Iris pigment epithelial cell (primary cell): ENCODE results near the gene GSTO2.
"Not testable (repeated sequence)": the region's sequence is repeated elsewhere in the genome, so short reads cannot be mapped to it uniquely, and the experiment has no call there.

ENCODE experiments used
- DNase-seq: peaks from one replicate; pipeline ENCODE4 v3.0.0-alpha.2; 2011; ENCODE audit warnings: low read depth

The GSTO2 gene

DNA sequence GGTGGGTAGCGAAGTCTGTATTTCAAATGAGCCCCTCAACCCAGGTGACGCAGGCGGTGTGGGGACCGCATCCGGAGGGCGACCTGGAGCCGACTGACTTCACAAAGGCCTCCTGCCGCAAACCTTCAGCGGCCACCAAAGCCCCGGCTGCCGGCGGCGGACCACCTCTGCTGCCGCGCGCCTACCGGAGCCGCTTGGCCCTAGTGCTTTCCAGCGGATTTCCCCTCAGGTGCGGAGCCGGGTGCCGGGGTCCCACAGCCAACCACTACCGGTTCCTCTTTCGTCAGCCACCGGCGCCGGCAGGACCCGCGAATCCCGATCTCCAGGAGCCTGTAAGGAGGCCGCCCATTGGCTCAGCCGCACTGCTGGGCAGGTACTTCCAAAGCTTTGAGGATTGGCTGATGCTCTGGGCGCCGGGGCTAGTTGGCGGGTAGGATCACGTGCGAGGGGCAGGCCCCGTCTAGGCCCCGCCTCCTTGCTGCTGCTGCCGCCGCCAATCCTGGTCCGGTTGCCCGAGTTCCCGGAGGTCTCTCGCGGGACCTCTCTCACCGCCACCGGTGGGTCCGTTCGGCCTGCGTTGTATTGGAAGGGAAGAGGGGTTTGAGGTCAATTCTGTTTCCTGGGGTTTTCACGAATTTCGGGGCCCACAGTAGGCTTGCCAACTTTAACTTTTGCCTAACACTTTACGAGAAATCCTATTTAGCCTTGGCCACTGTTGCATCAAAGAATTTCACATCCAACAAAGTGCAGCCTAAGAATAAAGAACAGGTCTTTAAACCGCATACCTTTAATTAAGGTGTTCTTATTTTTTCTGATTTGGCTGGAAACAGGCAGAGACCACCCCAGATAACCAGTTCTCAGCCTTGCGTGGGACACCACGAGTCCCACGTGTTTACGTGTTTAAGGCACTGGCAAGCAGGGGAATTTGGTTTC is at the start of gene GSTO2:
GSTO2 (plus strand) TSS at position 472 of the 933 bp plus-strand sequence. CDS start 5,732 bp downstream, outside the sequence.
- DNase-seq = peak; percentile 99

DNA sequence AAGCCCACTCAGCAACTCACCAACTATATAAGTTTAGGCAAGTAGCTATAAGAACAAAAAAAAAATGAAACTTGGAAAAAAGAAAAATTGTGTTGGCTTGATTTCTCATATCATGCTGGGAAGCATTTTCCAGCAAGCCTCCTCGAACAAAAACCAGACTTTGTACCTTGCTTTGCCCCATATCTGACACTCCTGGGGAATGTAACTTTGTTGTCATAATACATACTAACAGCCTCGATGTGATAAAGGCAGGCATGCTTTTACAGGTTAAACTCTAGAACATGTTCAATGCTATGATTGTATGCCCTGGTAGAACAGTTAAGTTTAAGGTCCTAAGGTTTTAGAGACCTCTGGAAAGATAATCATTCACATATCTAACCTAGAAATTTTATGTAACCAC is 48.5 kb upstream of the GSTO2 start:
- DNase-seq = no peak

DNA sequence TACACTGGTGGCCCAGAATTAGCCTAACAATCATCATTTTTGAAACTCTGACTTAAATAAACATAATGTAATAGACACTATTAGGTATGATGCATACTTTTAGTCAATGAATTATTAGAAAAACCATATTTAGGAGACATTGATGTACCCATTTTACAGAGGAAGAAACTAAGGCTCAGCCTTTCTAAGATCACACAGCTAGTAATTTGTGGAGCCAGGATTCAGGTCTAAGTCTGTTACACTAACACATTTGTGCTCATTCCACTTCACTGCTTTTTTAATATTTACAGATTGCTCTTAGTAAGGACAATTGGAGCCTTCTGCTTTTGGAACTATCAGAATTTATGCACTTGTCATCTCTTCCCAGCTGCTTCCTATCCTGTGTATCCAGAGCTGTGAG is 45.7 kb upstream of the GSTO2 start:
- no peak for DNase-seq

DNA sequence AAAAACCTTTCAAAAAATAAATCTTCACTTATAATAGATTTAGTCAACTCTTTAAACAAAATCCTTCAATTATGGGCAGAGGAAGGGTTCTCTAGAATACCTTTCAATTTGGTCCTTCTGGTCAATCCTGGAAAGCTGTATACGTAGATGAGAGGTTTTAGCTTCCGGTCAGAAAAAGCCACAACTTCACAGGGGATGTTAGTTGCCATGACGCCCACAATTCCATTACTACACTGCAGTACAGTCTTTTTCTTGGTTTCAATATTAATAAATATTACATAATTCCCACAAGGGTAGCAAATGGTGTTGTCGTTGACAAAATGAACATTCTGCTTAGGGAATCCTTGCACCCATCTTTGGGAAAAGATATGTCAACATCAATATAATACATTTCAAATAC is 38.5 kb upstream of the GSTO2 start:
- no peak for DNase-seq

DNA sequence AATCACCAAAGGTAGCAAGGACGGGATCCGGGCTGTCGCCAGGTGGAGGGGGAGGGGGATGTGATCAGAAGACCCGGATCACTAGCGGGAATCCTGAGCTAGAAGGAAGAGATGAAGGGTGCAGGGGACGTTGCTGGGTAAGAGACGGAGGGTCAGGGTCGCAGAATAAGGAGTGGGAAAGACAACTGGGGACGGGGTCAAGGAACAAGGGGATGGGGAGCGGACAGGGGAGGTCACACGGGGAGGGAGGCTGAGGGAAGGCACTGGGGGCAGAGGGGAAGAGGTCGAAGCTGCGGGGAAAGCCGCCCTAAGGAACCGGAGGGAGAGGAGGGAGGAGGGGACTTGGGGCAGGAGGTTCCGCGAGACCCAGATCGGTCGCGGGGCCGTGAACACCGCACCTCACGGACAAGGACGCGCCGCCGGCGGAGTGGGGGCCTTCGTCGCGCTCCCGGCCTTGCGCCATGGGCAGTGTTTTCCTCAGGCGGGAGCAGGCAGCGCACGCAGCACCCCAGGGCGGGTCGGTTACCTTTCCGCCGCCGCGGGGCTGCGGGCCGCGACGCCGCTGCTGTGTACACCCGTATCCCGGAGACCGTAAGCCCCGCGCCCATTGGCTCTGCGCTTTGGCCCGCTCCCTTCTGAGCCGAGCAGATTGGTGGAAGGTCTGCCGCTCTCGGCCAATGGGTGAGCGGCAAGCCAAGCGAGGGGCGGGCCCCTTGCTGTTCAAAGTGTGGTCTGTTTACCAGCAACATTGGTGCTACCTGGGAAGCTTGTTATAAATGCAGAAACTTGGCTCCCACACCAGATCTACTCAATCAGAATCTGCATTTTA is 37.0 kb upstream of the GSTO2 start, which contains the start of gene CFAP43:
CFAP43 (minus strand) TSS at position 581 of the 829 bp plus-strand sequence; CDS start at position 463, 118 bp downstream.
- DNase-seq = peak; percentile 95

DNA sequence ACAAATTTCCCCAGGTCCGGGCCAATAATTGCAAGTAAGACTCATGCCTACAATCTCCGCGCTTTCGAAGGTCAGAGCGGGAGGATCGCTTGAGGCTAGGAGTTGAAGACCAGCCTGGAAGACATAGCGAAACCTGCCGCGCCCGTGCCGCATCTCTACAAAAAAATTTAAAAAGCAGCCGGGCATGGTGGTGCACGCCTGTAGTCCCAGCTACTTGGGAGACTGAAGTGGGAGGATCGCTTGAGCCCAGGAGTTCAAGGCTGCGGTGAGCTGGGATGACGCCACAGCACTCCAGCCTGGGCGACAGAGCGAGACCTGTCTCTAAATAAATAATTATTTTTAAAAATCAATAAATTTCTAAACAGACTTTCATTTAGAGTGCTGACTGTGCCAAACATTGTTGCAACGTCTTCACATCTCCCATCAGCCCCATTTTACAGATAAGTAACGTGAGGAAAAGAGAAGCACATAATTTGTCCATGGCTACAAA is 36.3 kb upstream of the GSTO2 start:
- DNase-seq = no peak

DNA sequence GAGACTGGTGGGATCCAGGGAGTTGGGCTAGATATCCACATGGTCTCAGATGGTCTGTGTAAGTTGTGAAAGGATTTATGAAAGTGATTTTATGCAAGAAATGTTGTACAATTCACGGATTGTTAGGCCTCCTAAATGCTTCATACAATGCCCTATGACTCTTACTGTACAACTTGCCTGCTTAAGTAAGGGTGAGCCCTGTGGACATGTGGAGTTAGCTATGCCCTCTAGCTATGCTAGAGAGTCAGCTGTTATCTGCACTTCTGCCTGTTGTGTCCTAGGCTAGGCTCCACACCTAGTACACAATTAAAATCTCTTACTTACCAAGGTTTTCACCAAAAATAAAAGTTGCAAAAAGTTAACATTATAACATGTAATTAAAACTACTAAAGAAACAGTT is 35.2 kb upstream of the GSTO2 start:
- no peak for DNase-seq

DNA sequence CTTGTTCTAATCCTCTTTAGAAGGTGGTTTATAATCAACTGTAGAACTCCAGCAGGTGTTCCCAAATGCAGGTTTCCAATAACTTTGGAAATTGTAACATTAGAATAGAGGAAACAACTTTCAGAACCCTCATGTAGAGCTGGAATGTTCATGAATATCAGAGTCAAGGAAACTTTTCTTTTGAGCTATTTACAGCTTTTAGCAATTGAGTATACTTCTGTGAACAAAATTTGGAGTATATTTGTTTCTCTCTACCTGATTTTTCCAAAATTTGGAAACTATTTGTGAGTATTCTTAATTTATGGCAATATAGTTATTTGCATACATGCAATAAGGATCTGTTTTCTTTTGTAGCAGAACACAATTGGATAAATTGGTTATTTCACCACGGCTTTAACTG is 34.0 kb upstream of the GSTO2 start:
- DNase-seq = no peak

DNA sequence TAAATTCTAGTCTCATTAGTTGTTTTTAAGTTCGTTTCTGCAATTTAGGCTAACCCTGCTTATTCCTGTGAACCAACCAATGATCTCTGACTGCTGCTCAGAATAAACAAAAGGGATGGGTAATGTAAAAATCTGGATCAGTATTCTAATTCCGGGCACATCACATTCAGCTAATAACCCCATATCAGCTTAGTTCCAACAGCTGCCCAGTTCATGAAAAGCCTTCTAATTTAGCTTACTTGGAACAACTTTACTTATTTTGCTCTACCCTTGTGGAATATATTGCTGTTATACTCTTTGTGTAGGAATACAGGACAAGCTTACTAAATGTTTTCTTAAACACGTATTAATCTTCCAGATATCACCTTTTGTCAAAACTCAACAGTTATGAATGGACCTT is 33.2 kb upstream of the GSTO2 start:
- no peak for DNase-seq

DNA sequence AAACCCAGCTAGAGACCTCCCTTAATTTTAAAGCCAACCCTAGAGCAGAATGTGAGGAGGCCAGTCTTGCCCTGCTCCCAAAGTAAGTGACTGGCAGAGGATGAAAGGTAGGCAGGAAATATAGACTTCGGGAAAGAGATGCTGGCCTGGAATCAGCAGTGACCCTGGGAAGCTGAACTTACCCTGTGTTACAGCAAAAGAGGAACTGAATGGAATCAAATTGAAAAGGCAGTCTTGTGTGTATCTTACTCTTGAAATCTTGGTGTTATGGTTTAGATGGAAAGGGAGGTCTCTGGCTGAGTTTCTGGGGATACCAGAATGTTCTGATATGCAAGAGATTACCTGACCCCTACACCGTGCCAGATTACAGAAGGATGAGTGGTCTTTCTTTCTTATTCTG is 28.9 kb upstream of the GSTO2 start:
- DNase-seq = no peak

DNA sequence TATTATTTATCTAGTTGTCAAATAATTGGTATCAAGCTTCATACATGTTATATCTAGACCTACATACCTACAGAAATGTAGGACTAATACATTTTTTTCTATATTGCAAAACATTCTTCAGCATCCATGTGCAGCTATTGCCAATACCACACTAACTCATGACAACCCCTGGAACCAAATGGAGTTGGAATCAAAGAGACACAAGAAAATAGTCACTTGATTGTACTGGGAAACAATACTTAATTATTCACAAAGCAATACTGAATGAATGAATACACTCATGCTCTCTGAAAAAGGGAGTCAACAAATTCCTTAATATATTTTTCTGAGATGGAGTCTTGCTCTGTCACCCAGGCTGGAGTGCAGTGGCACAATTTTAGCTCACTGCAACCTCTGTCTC is 26.4 kb upstream of the GSTO2 start:
- no peak for DNase-seq

DNA sequence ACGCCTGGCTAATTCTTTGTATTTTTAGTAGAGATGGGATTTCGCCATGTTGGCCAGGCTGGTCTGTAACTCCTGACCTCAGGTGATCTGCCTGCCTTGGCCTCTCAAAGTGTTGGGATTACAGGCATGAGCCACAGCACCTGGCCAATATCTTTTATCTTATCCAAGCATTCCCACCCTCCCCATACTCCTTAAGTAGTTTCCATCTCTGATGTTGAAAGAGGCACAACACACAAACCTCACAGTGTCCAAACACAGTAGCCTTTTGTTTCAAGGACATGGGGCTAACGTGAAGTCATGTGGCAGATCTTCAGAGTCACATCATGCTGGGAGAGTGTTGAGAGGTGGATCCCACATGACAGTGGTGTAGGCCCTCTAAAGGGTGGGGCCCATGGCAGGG is 26.0 kb upstream of the GSTO2 start:
- not testable (repeated sequence) for DNase-seq

DNA sequence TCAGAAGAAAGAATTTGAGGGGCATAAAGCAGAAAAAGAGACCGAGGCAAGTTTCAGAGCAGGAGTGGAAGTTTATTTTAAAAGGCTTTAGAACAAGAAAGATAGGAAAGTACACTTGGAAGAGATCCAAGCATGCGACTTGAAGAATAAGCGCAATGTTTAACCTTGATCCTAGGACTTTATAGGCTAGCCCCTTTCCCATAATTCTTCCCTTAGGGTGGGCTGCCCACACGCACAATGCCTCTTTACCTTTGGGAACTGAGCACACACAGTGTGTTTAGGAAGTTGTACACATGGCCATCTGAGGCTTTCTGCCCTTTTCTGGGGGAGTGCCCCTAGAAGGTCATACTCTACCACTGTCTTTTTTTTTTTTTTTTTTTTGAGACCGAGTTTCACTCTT is 25.5 kb upstream of the GSTO2 start:
- DNase-seq = no peak

DNA sequence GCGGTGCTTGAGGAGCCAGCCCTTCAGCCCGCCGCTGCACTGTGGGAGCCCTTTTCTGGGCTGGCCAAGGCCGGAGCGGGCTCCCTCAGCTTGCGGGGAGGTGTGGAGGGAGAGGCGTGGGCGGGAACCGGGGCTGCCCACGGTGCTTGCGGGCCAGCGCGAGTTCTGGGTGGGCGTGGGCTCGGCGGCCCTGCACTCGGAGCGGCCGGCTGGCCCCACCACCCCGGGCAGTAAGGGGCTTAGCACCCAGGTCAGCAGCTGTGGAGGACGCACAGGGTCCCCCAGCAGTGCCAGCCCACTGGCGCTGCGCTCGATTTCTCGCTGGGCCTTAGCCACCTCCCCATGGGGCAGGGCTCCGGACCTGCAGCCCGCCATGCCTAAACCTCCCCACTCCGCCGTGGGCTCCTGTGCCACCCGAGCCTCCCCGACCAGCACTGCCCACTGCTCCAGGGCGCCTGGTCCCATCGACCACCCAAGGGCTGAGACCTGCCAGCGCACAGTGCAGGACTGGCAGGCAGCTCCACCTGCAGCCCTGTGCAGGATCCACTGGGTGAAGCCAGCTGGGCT is 23.8 kb upstream of the GSTO2 start:
- no peak for DNase-seq

DNA sequence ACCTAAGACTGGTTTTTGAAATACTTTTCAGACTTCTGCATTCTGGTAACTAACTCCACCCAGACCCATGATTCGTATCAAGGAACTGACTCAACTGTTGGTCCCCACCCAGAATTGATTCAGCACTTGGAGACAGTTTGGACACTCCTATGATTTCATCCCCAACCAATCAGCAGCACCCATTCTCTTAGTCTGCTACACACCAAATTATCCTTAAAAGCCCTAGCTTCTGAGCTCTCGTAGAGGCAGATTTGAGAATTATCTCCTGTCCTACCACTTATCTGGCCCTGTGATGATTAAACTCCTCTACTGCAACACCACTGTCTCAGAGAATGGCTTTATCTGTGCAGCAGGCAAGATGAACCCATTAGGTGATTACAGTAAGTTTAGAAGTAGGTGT is 22.0 kb upstream of the GSTO2 start:
- peak; percentile 54 for DNase-seq

DNA sequence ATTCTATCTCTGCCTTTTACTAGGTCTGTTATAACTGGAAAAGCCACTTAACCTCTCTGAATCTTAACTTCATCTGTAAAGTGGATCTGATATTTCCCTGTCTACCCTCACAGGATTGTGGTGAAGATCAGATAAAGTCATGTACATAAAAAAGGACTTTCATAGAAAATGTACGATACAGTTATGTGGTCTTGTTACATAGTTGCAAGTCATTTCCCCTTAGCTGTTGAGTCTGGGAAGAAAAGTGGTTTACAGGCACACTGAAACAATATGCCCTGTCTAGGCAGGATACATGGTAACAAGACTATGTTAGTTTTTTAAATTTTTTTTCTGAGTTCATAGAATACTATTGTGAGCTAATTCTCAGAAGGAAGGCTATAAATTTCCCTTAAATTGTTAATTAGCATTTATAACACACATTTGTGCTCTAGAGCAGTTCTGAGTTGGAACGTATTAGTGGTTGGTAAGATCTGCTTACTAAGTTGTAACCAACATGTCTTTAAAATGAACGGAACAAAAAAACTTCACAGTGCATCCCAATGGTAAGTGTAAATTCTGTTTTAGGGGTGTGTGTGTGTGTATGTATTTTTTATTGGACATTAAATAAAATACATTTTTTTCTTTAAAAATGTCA is 21.4 kb upstream of the GSTO2 start:
- DNase-seq = no peak

DNA sequence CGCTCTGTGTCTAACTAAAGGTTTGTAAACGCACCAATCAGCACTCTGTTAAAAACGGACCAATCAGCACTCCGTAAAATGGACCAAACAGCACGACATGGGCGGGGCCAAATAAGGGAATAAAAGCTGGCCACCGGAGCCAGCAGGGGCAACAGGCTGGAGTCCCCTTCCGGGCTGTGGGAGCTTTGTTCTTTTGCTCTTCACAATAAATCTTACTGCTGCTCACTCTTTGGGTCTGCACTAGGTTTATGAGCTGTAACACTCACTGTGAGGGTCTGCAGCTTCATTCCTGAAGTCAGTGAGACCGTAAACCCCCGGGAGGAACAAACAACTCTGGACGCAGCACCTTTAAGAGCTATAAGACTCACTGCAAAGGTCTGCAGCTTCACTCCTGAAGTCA is 20.1 kb upstream of the GSTO2 start:
- DNase-seq = not testable (repeated sequence)

DNA sequence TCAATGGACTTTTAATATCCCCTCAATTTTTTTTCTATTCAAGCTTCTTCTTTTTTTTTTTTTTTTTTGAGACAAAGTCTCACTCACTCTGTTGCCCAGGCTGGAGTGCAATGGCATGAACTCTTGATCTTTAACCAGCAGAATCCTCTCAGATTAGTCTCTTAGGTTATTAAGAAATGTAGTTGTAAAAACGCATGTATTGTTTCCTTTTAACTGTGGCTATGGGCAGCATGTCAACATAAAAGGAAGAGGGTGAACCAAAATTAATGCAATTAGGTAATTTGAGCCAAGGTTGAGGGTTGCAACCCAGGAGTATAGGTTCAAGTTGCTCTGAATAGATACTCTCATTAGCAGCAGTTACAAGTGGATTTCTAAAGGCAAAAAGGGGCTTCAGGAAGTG is 18.6 kb upstream of the GSTO2 start:
- DNase-seq = no peak

DNA sequence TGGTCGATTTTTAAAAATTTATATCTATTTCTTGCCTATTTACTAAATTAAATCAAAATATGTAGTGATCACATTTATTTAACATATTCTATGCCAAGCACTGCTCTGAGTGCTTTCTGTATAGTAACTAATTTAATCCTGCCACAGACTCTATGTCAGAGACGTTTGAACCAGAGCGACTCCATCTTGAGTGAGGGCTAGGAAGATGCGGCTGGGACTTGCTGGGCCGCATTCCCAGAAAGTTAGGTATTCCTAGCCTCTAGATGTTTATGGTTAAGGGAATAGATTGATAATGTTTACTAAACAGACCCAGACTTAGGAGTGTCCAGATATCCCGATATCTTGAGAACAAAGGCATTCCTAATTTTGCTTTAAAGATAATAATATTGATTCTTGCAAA is 17.5 kb upstream of the GSTO2 start:
- DNase-seq = no peak

DNA sequence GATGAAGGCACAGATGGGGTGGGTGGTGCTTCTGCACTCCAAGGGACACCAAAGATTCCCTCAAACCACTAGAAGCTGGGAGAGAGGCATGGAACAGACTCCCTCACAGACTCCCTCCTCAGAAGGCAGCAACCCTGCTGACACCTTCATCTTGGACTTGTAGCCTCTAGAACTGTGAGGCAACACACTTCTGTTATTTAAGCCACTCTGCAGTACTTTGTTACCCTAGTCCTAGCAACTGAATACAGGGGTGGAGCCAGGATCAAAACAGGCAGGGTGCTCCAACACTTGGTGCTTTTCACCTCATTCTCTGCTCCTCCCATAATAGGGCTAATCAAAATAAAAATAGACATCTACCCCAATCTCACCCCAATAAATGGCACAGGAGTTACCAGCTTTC is 16.6 kb upstream of the GSTO2 start:
- DNase-seq = no peak

DNA sequence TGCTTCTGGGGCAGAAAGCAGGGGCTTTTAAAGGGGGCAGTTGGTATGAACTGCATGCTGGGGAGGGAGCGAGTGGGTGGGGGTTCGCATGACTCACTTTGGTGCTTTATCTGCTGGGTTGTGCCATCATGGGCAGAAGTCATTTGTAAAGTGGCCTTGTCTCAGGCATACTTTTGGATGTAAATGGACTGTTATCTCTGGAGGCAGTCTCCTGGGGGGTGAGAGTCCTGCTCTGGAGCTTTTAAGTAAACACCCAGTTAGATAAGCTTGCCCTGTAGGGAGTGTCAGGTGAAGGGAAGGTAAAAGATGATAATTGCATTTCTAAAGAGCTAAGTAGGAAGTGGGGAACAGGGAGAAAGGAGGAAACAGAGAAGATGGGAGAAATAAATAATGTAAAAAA is 15.9 kb upstream of the GSTO2 start:
- no peak for DNase-seq
